Measurements from ENCODE around the gene IL19.

GRCh38 chr1:206745301-206745700 is 25.3 kb upstream of the IL19 start:
- TF ChIP-seq POLR2A (IDR thresholded peaks at IDR 0.05; ENCODE audit: low read depth, low read length) = no peak
- TF ChIP-seq POLR2AphosphoS5 (IDR thresholded peaks at IDR 0.05; ENCODE audit: low read depth, low read length) = no peak
- no peak for TF ChIP-seq SPI1 (IDR thresholded peaks at IDR 0.05; ENCODE audit: low read depth, low read length)
- no peak for TF ChIP-seq TAF1 (IDR thresholded peaks at IDR 0.05; ENCODE audit: low read depth, low read length)
